ENCODE results near the gene MOB3A. TPM values are rescaled to one million over a fixed set of nuclear protein-coding genes. Genes with fewer than 3 reads are reported as not detected.

MOB3A gene
- polyA plus RNA-seq, 1 donor (not counting 4 experiments of a cell fraction or from before 2014, with no cell fraction given), result 34.2 TPM

DNA sequence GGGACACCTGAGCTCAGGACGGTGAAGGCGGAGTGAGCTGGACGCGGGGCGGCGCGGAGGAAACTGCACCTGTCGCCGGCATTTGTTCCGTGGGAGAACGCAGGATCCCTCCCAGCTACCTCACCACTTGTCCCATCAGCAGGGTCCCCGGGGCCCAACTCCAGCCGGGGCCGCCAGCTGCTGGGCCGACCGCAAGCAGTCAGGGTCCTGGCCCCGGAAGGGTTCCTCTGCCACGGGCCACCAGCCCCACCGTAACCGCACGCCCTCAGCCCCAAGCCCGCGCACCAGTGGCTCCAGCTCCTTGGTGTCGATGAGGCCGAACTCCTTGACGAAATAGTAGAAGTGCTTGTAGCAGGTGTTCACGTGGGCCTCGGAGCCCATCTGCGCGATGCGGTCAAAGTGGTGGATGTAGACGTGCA lies 19.6 kb downstream of the MOB3A start:
- peaks cover 13% of the 10 kb centered on the region for H3K4me1 ChIP-seq (ENCODE audit: control insufficient read depth, extremely low read depth, insufficient read depth, low read length)
- no peak overlapping the region for H3K4me2 ChIP-seq (ENCODE audit: control insufficient read depth, extremely low read depth, insufficient read depth, low read depth, low read length)
- peaks cover 17% of the 10 kb centered on the region for H3K79me2 ChIP-seq (ENCODE audit: control insufficient read depth, insufficient read depth, low read length)
- H3K9me3 ChIP-seq (ENCODE audit: control insufficient read depth, low read depth, low read length), result no peaks in the 10 kb centered on the region
- H2AFZ ChIP-seq (ENCODE audit: control insufficient read depth, low read length), result no peak overlapping the region
- DNase-seq (ENCODE audit: low read depth, low spot score), result no peak
- peaks cover 34 to 46% of the 10 kb centered on the region in 2 experiments for H3K36me3 ChIP-seq (ENCODE audit: control insufficient read depth in 2 of 2, extremely low read depth in 1 of 2, insufficient read depth in 2 of 2, low read length in 2 of 2)
- no peaks in the 10 kb centered on the region for H3K9me1 ChIP-seq (ENCODE audit: control insufficient read depth, extremely low read depth, insufficient read depth, low read length)
- no peak overlapping the region for H3K27ac ChIP-seq (ENCODE audit: control insufficient read depth, insufficient read depth, low read length)
- no peak overlapping the region for H3K4me3 ChIP-seq (ENCODE audit: control insufficient read depth in 2 of 3, extremely low read depth in 1 of 3, insufficient read depth in 2 of 3, low read depth in 1 of 3, low read length in 3 of 3)
- TF ChIP-seq, protein P1, sequence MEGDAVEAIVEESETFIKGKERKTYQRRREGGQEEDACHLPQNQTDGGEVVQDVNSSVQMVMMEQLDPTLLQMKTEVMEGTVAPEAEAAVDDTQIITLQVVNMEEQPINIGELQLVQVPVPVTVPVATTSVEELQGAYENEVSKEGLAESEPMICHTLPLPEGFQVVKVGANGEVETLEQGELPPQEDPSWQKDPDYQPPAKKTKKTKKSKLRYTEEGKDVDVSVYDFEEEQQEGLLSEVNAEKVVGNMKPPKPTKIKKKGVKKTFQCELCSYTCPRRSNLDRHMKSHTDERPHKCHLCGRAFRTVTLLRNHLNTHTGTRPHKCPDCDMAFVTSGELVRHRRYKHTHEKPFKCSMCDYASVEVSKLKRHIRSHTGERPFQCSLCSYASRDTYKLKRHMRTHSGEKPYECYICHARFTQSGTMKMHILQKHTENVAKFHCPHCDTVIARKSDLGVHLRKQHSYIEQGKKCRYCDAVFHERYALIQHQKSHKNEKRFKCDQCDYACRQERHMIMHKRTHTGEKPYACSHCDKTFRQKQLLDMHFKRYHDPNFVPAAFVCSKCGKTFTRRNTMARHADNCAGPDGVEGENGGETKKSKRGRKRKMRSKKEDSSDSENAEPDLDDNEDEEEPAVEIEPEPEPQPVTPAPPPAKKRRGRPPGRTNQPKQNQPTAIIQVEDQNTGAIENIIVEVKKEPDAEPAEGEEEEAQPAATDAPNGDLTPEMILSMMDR (optimal IDR thresholded peaks at IDR 0.05 in 1 of 3, IDR thresholded peaks at IDR 0.05 in 1 of 3, conservative IDR thresholded peaks at IDR 0.05 in 1 of 3; ENCODE audit: extremely low read depth in 1 of 3, insufficient read depth in 2 of 3, low read length in 3 of 3), result no peak
- no peak for TF ChIP-seq EZH2 (IDR thresholded peaks at IDR 0.05; ENCODE audit: low read length)
- H3K27me3 ChIP-seq (ENCODE audit: control insufficient read depth, extremely low read depth, insufficient read depth, low read length), result no peaks in the 10 kb centered on the region
- H4K20me1 ChIP-seq (ENCODE audit: control insufficient read depth, extremely low read depth, insufficient read depth, low read length), result no peaks in the 10 kb centered on the region
- dilution Hi-C loops (cut with MboI; ENCODE audit: extremely low pct_ligation_motif_present, low sequenced_read_pairs), result no loop called here
- no peak for FAIRE-seq
- H3K9ac ChIP-seq (ENCODE audit: control insufficient read depth, extremely low read depth, insufficient read depth, low read length), result no peak overlapping the region

DNA sequence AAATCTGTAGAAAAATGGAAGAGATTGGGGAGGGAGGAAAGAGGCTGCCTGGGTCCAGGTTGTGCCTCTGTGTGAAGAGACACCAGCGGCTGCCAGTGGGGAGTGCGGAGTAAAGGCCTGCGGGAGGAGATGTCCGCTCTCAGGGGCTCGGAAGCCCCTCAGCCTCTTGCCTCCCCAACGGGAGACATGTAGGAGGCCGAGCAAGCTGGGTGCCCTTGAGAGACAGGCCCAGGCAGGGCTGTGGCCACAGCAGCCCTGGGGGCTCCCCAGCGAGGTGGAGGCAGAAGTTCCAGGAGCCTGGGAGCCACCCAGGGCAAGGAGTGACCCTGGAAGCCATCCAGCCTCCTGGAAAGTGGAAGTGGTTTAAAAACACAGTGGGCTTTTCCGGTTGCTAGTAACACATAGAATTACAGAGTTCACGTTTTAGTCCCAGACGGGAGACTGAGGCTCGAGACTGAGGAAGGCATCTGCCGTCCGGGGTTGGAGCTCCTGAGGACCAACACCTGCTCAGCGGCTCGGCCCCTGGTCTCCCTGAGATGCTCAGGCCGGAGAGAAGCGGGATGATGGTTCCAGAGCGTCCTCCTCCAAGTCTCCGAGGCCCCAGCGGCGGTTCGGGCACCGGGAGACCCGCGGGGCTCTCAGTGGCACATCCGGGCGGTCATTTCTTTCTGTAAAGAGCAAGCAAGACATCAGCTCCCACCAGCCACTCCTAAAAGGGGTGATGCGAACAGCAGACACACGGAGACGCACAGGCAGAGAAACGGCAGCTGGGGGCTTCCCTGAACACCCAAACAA lies 23.2 kb downstream of the MOB3A start:
- no peaks in the 10 kb centered on the region for H4K20me1 ChIP-seq (ENCODE audit: control insufficient read depth, extremely low read depth, insufficient read depth, low read length)
- FAIRE-seq, result no peak
- H3K79me2 ChIP-seq (ENCODE audit: control insufficient read depth, insufficient read depth, low read length), result peaks cover 4% of the 10 kb centered on the region
- H3K4me1 ChIP-seq (ENCODE audit: control insufficient read depth, extremely low read depth, insufficient read depth, low read length), result no peaks in the 10 kb centered on the region
- no peak overlapping the region for H3K4me2 ChIP-seq (ENCODE audit: control insufficient read depth, extremely low read depth, insufficient read depth, low read depth, low read length)
- TF ChIP-seq, protein P1 (optimal IDR thresholded peaks at IDR 0.05 in 1 of 3, IDR thresholded peaks at IDR 0.05 in 1 of 3, conservative IDR thresholded peaks at IDR 0.05 in 1 of 3; ENCODE audit: extremely low read depth in 1 of 3, insufficient read depth in 2 of 3, low read length in 3 of 3), result no peak
- no peak for TF ChIP-seq EZH2 (IDR thresholded peaks at IDR 0.05; ENCODE audit: low read length)
- no peaks in the 10 kb centered on the region for H3K9me3 ChIP-seq (ENCODE audit: control insufficient read depth, low read depth, low read length)
- peaks cover 32 to 42% of the 10 kb centered on the region in 2 experiments for H3K36me3 ChIP-seq (ENCODE audit: control insufficient read depth in 2 of 2, extremely low read depth in 1 of 2, insufficient read depth in 2 of 2, low read length in 2 of 2)
- dilution Hi-C loops (cut with MboI; ENCODE audit: extremely low pct_ligation_motif_present, low sequenced_read_pairs), result no loop called here
- no peaks in the 10 kb centered on the region for H3K9me1 ChIP-seq (ENCODE audit: control insufficient read depth, extremely low read depth, insufficient read depth, low read length)
- no peak for DNase-seq (ENCODE audit: low read depth, low spot score)
- no peak overlapping the region for H2AFZ ChIP-seq (ENCODE audit: control insufficient read depth, low read length)
- no peak overlapping the region for H3K9ac ChIP-seq (ENCODE audit: control insufficient read depth, extremely low read depth, insufficient read depth, low read length)
- H3K4me3 ChIP-seq (ENCODE audit: control insufficient read depth in 2 of 3, extremely low read depth in 1 of 3, insufficient read depth in 2 of 3, low read depth in 1 of 3, low read length in 3 of 3), result no peak overlapping the region
- H3K27ac ChIP-seq (ENCODE audit: control insufficient read depth, insufficient read depth, low read length), result no peak overlapping the region
- H3K27me3 ChIP-seq (ENCODE audit: control insufficient read depth, extremely low read depth, insufficient read depth, low read length), result no peaks in the 10 kb centered on the region
